ENCODE data around the gene CD300H. TPM values are rescaled to one million over a fixed set of nuclear protein-coding genes. Genes with fewer than 3 reads are reported as not detected.

The CD300H gene
- total RNA-seq, result not detected in 2 replicates

DNA sequence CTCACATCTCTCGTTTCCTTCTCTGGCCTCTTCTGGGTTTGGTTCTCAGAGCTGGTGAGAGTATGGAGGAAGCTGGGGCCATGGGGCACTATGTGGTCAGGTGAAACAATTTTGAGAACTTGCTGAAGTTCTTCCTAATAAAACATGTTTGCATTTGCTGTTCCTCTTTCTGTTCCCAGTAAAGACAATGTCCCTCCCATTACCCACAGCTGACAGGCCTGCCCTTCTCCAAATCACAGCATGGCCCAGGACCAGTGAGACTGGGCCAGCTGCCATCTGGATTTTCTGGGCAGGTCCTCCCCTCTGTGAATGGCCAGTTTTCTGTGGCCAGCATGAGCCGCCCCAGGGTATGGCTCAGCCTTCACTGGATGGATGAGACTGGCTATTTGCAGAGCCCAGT is at the start of gene CD300H:
Gene CD300H, minus strand, starts transcription at position 113 of the 400 bp plus-strand sequence.

DNA sequence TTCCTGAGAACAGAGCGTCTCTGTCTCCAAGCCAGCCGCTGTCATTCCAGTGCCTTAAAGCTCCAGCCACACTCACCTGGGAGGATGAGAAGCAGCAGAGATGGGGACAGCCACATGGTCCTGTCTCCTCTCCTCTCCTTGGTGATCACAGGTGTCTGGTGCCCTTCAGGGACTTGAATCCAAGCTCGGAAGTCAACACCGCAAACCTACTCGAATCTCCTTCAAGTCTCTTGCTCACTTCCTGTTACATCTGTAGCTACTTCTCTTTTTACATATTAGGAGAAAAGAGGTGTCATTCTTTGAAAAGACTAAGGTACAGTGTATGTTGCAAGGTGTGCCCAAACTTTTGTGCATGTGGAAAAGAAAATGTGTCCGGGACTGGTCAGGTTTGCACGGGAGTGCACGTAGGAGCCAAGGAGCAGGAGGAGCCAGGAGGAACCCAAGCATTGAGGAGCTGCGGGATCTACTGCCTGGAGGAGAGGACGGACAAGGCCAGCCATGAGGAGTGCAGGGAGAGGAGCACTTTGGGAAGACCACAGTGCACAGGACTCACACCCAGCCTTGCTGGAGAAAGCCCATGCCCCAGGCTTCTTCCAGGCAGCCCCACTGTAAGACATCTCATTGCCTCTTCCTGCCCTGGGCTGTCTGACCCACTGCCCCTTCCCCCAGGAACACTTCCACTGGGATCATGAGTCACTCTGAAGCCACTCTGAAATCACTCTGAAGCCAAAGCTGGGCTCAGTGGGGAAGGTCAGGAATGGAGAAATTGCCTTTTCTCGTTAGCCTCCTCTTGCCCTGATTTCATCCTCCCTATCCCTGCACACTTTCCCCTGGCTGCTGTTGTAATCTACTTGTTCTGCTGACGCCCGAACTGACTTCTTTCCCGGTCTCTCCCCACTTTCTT is 25.0 kb upstream of the CD300H start, which contains the start of gene CD300LD:
Gene CD300LD, minus strand, starts transcription at position 197 of the 904 bp plus-strand sequence. Its CDS starts 81 bp downstream, at position 116.

DNA sequence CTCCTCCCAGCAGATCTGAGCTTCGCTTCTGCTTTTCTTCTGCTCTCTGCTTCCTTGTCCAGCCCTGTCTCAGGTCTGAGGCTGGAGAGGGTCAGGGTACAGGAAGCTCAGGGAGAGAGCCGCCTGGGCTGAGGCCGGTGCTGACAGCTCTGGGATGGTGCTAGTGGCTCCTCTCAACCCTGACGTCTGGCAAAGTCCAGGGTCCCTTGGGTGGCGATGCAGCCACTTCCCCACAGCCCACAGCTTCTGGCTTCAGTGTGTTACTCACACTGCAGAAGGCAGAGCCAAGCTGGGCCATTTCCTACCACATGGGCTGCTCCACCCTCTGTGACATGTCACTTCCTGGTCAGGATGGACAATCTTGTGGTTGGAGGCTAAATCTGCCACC is 21.5 kb downstream of the CD300H start, which contains the start of gene CD300C:
Gene CD300C, minus strand, starts transcription at position 273 of the 388 bp plus-strand sequence. CDS start 333 bp downstream, outside the sequence.

GRCh38 chr17:74531231-74531761 is 36.0 kb downstream of the CD300H start, which contains the start of gene CD300LB:
CD300LB (minus strand) TSS chr17:74531475; CDS start chr17:74531350, 125 bp downstream.

Other genes starting within 250 kb of the CD300H start
- gene KIF19, start 241.3 kb downstream of the CD300H start, total RNA-seq, result 0.11 TPM in 1 of 2 replicates, not detected in the other
- not detected in 2 replicates for gene BTBD17, start 205.6 kb downstream of the CD300H start, total RNA-seq
- gene GPR142, start 200.0 kb downstream of the CD300H start, total RNA-seq, result not detected in 2 replicates
- 17.1 and 20.1 TPM in 2 replicates for gene GPRC5C, start 135.4 kb downstream of the CD300H start, total RNA-seq
- gene CD300A, start 100.9 kb downstream of the CD300H start, total RNA-seq, result not detected in 2 replicates
- not detected in 2 replicates for gene CD300LB, start 36.0 kb downstream of the CD300H start, total RNA-seq
- 0.91 and 1.1 TPM in 2 replicates for gene CD300C, start 21.4 kb downstream of the CD300H start, total RNA-seq
- gene CD300LD, start 24.8 kb upstream of the CD300H start, total RNA-seq, result not detected in 2 replicates
- under 0.01 TPM in 1 of 2 replicates, not detected in the other for gene CD300E, start 56.2 kb upstream of the CD300H start, total RNA-seq
- gene CD300LF, start 145.4 kb upstream of the CD300H start, total RNA-seq, result not detected in 2 replicates
- gene RAB37, start 169.7 kb upstream of the CD300H start, total RNA-seq, result 1.0 and 1.3 TPM in 2 replicates
- 82.6 and 97.3 TPM in 2 replicates for gene NHERF1, start 181.1 kb upstream of the CD300H start, total RNA-seq
- 20.0 and 27.4 TPM in 2 replicates for gene NAT9, start 208.8 kb upstream of the CD300H start, total RNA-seq